ENCODE data around the gene CDK5RAP2.
"Not testable (repeated sequence)": the region's sequence is repeated elsewhere in the genome, so short reads cannot be mapped to it uniquely, and the experiment has no call there.

The CDK5RAP2 gene

GRCh38 chr9:120513825-120514396 lies 66.1 kb downstream of the CDK5RAP2 start:
- DNase-seq (ENCODE audit: low read depth), result no peak

GRCh38 chr9:120510816-120511215 lies 69.2 kb downstream of the CDK5RAP2 start:
- DNase-seq (ENCODE audit: low read depth), result no peak

GRCh38 chr9:120507936-120508510 lies 71.9 kb downstream of the CDK5RAP2 start:
- DNase-seq (ENCODE audit: low read depth), result no peak

GRCh38 chr9:120505186-120505585 lies 74.8 kb downstream of the CDK5RAP2 start:
- DNase-seq (ENCODE audit: low read depth), result no peak

GRCh38 chr9:120500733-120501132 lies 79.2 kb downstream of the CDK5RAP2 start:
- no peak for DNase-seq (ENCODE audit: low read depth)

- DNase-seq (ENCODE audit: low read depth), result not testable (repeated sequence)
Measured at GRCh38 chr9:120497865-120498264, 82.1 kb downstream of the CDK5RAP2 start.

- DNase-seq (ENCODE audit: low read depth), result not testable (repeated sequence)
Measured at GRCh38 chr9:120496438-120496837, 83.5 kb downstream of the CDK5RAP2 start.

- no peak for DNase-seq (ENCODE audit: low read depth)
Measured at GRCh38 chr9:120490888-120491595, 88.9 kb downstream of the CDK5RAP2 start.

- no peak for DNase-seq (ENCODE audit: low read depth)
Measured at GRCh38 chr9:120486835-120487234, 93.1 kb downstream of the CDK5RAP2 start.

- DNase-seq (ENCODE audit: low read depth), result no peak
Measured at GRCh38 chr9:120486347-120486746, 93.6 kb downstream of the CDK5RAP2 start.

- no peak for DNase-seq (ENCODE audit: low read depth)
Measured at GRCh38 chr9:120485788-120486187, 94.2 kb downstream of the CDK5RAP2 start.

- no peak for DNase-seq (ENCODE audit: low read depth)
Measured at GRCh38 chr9:120484162-120484561, 95.8 kb downstream of the CDK5RAP2 start.

- no peak for DNase-seq (ENCODE audit: low read depth)
Measured at GRCh38 chr9:120482424-120483186, 97.4 kb downstream of the CDK5RAP2 start.

GRCh38 chr9:120481846-120482245 lies 98.1 kb downstream of the CDK5RAP2 start:
- DNase-seq (ENCODE audit: low read depth), result no peak

GRCh38 chr9:120481248-120481647 lies 98.7 kb downstream of the CDK5RAP2 start:
- DNase-seq (ENCODE audit: low read depth), result no peak

- no peak for DNase-seq (ENCODE audit: low read depth)
Measured at GRCh38 chr9:120480707-120481106, 99.3 kb downstream of the CDK5RAP2 start.

- no peak for DNase-seq (ENCODE audit: low read depth)
Measured at GRCh38 chr9:120478208-120478607, 101.8 kb downstream of the CDK5RAP2 start.

- no peak for DNase-seq (ENCODE audit: low read depth)
Measured at GRCh38 chr9:120477534-120478001, 102.4 kb downstream of the CDK5RAP2 start.

GRCh38 chr9:120475341-120475740 lies 104.6 kb downstream of the CDK5RAP2 start:
- no peak for DNase-seq (ENCODE audit: low read depth)

GRCh38 chr9:120474591-120475243 lies 105.2 kb downstream of the CDK5RAP2 start:
- no peak for DNase-seq (ENCODE audit: low read depth)

- DNase-seq (ENCODE audit: low read depth), result no peak
Measured at GRCh38 chr9:120473608-120474007, 106.4 kb downstream of the CDK5RAP2 start.
